HG03025 (cell line): ENCODE measurements around the gene FOXP1.

ENCODE experiments used
- ATAC-seq: cut with Tn5 transposase; IDR thresholded peaks from one replicate; pipeline ENCODE4 v1.9.1; 2021; ENCODE audit warnings: mild to moderate bottlenecking, moderate library complexity; ENCODE audit not compliant: unreplicated experiment, low FRiP score

The FOXP1 gene

DNA sequence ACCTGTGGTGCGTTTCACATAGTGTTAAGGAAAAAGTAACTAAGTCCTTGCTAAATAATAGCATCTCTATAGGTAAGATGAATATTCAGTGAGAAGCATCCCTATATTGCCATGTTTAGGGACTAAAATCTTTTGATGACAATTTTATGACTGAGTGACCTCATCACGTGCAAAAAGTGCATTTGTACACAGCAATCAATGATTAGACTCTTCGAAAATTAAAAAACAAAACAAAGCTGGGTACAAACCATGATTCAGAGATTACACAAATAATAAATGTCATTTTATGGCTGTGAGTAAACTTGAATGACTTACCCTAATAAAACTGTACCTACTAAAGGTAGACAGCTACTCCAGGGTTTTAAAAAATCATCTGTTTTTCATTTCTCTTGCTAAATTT is 505.3 kb downstream of the FOXP1 start:
- no peak for ATAC-seq

- ATAC-seq: no peak
Observed at GRCh38 chr3:71077070-71077469, 506.5 kb downstream of the FOXP1 start.

DNA sequence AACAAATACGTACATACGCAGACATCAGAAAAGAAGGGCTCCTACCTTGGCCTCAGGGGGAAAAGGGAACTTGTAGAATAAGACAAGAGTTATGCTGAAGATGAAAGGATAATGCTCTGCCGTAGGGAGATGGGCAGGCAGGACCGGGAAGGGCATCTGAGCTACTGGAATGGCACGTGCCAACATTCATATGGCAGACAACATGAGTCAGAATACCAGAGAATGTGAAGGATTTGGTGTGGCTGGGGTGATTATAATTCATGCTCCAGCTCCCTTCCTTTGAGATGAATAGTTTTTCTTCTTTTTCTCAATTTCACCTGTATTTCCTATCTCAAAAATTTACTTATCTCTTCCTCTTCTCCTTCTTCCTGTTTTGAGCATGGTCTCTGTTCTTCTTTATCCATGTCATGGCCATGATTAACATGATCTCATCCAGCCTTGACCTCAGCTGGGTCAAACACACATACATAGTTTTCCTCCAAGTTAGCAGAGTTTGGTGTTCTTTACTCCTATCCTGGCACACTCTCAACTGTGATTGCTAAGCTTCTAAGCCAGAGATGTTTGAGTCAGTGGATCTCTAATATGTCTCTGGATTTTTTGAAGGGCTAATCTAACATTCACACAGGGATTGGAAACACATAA is 507.0 kb downstream of the FOXP1 start:
- no peak for ATAC-seq

- no peak for ATAC-seq
Observed at GRCh38 chr3:71075494-71075893, 508.0 kb downstream of the FOXP1 start.

- ATAC-seq: no peak
Observed at GRCh38 chr3:71074423-71074822, 509.1 kb downstream of the FOXP1 start.

DNA sequence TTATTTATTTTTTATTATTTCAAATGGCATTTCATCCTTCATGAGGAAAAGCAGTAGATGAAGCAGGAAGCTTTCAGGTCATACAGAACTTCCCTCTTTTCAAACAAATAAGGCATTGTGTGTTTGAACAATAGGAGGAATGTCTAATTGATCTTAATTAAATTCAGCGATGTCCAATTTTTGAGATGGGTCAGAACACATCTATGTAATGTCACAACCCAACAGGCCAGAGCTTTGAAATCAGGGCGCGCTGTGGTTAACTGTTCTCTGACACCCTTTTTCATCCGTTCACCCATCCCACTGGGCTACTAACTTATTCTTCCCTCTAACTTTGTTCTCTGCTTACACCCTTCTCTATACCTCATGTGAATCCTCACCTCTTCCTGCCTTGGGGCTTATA is 510.5 kb downstream of the FOXP1 start:
- ATAC-seq: no peak

DNA sequence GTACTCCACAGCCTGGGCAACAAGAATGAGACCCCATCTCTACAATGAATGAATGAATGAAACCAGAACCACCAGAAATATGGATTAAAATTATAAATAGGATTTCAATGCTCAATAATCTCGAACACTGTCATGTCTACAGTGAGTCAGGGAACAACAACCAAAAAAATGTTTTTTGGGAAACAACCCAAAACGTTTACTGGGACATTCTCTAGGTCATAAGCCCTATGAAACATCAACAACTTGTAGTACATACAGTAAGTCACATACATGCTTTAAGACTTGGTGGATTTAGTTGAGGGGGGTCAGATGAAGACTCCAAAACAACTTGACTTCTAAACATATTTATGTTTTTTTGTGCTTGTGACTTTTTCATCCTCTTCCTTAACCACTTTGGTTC is 511.2 kb downstream of the FOXP1 start:
- ATAC-seq: no peak

DNA sequence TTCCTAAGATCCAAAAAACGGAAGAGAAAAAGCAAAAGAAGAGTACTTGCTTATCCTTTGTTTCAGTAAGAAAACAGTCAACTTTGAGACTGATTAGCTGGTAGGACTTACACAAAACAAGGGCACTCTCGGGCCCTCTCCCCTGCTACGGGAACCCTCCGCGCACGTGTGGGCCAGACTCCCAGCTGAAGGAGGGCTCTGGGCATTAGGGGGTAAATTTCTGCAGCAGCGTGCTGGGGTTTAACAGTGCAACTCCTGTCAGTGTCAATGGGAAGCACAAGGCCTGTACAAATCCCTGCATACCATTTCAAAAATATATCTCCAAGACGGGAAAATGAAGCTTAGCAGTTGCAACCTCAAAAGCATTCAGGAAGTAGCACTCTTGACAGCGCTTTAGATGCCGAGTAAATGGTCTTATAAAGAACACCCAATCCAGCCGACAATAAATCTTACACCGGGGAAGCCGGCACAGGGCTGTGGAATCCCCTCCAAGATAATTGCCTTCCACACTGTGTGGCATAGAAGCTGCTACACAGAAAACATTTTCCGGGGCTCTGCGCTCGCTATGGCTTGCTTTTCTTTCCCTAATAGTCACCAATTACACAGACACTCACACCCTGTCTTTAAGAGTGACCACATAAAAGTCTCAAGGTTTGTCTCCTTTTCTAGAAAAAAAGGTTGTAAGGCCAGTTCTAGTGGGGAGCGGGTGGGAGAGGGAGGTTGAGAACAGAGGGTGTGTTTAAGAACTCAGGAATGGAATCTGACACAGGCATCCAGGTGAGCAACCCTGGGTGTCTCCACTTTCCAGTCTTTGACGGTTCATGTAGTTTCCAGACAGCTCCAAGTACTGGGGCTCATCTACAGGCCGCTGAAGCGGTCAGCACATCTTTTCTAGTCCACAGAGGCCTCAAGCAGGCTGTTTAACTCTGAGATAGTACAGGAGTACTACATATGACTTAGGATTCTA is 512.7 kb downstream of the FOXP1 start:
- ATAC-seq: no peak

GRCh38 chr3:71069797-71070196 is 513.7 kb downstream of the FOXP1 start:
- ATAC-seq: no peak

- no peak for ATAC-seq
Observed at GRCh38 chr3:71067977-71068654, 515.4 kb downstream of the FOXP1 start.

GRCh38 chr3:71066849-71067261 is 516.7 kb downstream of the FOXP1 start:
- no peak for ATAC-seq

DNA sequence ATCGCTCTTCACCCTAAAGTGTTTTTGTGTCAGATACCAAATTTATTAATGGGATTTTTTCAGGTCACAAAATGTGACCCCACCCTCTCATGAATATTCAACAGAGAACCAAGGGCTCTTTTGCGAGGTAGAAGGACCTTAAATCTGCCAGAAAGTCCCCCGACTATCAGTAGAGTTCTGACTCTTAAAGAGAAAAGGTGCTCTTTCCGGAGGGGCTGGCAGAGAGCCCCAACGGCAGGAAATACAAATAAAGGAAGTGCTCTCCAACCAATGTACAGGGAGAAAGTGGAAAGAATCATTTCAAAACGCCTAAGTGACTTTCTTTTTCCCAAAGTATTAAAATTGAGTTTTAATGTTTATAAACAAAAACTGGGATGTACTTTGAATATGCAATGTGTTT is 517.2 kb downstream of the FOXP1 start:
- ATAC-seq: no peak

- ATAC-seq: no peak
Observed at GRCh38 chr3:71065764-71066013, 517.8 kb downstream of the FOXP1 start.

DNA sequence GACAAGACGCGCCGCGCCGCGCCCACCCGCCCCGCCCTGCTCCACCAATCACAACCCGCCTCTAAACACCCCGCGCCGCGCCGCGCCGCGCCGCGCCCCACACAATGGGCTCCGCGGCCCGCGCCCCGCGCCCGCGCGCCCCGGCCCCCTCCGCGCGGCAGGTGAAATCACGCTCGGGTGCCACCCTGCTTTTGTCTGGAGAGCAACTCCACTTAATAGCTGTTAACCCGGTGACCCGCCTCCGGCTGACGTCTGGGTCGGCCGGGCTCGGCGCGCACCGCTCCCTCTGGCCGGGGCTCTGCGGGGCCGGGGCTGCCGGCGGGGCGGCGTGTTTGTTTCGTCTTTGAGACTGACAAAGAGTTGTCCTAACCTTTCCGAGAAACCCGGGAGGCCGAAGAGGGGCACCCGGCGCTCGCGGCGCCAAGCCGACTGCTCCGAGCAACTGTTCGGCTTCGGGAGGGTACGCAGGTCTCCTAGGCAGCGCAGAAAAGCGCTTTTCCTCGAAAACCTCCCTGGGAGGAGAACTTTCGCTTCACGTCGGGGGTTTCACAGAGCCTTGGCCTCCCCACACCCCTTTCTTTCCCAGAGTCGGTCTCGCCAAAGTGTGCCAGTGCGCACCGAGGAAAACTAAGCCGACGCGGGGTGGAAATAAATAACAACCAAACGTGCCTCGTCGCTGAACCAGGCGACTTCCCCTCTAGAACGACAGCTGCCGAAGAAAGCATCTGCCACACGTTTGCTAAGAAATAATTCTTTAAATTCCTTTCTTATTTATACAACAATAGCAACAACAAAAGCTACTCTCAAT is 518.4 kb downstream of the FOXP1 start:
- no peak for ATAC-seq

DNA sequence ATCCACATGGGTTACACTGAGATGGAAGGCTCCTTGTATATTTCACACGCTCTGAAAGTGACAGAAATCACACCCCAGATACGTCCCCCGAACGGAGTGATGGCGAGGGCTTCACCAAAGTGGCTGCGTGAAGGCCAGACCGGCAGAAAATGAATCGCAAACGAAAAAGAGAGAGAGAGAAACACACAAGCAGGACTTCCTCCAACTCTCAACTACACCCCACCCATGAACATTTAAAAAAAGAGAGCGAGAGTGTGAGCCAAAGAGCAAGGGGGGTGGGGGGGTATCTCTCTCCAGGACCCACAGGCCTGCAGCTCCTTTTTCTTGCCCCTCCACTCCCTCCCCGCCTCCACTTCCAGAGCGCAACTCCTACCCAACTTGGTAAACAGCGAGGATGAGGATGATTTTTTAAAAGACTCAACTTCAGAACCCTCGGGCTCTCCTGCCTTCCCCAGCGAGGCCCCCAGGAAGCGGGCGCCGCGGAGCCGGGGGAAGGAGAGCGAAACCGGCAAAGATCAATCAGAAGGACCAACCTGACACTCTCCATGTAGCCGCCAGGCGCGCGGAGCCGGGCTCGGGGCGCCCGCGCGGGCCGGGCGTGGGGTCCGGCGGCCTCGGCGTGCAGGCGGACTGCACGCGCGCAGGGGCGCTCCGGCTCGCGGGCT is 519.1 kb downstream of the FOXP1 start:
- no peak for ATAC-seq

DNA sequence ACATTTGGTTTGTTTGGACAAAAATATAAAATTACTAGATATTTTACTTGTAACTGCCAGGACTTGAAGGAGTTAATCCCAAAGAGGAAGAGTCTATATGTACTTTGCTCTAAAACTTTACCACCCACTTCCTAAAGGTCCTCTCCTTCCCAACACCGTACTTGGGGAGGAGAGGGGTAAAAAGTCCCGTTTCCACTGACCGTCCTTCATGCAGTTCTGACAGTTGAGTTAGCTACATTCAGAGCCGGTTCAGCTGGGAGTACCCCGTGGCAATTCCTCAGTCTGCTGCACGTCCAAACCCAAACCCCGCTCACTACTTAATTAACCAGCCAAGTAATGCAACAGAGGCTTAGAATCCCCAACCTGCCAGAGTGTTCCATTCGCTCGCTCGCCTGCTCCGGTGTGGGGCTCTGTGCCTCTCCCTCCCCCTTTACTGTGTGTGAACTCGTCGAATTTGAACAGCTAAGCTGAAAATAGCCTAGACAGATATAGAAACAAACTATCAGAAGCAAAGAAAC is 519.7 kb downstream of the FOXP1 start:
- no peak for ATAC-seq

DNA sequence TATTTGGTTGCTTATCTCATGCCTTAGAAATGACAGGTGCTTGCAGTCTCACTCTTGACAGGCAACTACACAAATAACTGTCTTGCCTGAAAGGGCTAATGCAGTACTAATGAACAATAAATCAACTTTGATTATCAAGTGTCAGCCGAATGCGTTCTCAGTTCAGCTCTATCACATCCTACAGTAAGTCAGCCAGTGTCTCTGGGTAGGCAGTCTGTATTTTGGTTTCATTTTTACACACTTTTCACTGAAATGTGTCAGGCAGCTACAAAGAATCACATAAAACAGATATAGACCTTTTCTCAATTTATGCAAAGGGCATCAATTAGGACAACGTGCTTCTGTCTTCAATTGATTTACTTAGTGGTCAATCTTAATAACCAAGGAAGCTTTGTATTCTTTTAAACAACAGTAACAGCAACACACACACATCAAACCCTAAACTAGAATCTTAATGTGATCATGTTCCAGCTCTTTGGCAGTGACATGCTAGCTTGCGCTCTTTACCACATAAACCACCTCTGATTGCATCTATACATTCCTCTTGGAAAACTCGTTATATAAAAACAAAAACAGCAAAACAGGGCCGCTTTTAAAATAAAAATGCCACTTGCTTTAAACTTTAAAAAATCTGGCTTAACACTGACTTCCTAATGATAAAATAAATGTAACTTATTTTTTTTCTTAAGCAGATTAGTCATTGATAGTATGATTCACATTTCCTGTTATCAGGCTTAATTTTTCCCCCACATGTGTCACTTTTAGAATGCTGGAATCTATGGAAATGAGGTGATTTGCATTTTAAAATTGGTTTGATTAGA is 520.4 kb downstream of the FOXP1 start:
- no peak for ATAC-seq

GRCh38 chr3:71062037-71062932 is 521.2 kb downstream of the FOXP1 start:
- no peak for ATAC-seq
